ENCODE results near the gene GPR176.

Gene GPR176

DNA sequence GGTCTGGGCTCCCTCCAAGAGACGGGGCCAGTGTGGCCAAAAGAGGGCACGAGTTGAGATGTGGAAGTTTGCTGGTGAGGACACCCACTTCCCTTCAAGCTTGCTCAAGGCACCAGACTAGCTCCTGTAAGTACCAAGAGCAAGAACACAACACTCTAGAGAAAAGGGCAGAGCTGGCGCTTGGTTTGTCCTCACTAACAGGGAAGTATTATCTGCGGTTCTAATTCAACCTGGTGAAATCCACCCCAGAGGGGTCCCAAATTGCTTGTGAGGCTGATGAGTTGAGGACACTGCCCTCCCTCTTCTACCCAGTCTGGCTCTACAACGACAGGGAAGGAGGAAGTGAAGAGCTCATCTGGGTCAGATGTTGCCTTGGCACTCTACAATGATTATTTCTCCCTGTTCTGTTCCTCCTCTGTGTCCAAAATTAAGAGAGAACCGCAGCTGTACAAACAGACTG is 120.5 kb downstream of the GPR176 start:
- no peak for FAIRE-seq

DNA sequence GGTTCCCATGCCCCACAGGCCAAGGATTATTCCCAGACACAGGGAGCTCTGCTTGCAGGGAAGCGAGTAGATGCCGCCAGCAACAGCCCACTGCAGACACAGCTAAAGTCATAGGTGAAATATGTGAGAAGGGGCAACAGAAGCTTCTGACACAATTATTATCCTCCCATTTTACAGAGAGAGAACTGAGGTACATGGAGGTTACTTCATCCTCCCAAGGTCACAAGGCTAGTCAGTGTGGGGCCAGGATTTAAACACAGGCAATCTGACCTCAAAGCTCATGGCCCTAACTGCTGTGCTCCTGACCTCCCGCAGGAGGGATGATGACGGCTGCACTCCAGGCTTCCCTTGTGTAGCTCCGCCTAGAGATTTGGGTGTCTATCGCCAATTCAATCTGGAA is 121.7 kb downstream of the GPR176 start:
- no peak for FAIRE-seq

DNA sequence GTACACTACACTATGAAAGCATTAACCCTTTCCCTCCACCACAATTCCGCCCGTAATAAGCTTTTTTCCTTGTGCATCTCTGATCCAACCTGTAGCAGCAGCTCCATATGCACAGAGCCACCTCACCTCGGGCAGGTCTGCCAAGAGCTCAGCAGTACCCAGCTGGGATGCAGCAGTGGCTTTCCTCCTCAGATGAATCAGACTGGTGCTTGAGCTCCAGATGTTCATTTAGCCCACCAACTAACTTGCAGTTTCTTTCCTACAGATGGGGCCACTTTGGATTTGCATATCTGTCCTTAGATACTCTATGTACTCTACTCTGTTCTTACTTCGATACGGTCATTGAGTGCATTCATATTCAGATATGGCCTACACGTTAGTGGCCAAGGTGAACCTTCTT is 122.7 kb downstream of the GPR176 start:
- no peak for FAIRE-seq

DNA sequence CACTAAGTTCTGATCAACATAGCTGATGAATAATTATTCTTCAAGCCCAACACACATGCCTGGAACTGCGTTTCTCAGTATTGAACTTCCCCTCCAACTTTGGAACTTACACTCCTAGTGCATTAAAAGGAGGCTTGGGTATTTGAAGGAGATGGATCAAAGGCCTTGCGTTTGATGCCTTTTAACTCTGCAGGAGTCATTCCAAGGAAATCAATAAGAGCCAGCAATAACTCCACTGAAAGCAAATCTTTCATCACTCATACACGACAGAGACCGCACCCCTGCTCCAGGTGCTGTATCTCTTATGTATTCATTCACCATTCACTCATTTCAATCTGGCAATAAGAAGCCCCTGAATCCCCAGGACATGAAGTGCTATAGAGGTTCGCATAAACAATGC is 123.5 kb downstream of the GPR176 start:
- FAIRE-seq: no peak

DNA sequence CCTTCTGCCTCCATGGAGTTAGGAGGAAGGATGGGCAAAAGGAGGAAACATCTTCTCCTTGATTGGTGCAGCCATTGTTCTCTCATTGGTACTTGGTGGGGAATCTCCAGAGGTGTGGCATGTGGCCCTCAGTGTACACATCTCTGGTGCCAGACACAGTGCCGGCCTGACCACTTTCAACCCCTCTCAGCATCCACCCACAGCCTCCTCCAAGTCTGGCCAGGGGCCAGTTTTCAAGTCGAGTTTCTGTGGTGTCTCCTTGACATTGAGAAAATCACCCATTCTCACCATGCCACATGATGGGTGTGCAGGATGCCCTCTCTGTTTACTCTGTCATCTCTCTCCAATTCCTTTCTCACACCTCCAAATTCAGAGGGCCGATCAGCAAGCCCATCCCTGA is 124.6 kb downstream of the GPR176 start:
- FAIRE-seq: no peak

DNA sequence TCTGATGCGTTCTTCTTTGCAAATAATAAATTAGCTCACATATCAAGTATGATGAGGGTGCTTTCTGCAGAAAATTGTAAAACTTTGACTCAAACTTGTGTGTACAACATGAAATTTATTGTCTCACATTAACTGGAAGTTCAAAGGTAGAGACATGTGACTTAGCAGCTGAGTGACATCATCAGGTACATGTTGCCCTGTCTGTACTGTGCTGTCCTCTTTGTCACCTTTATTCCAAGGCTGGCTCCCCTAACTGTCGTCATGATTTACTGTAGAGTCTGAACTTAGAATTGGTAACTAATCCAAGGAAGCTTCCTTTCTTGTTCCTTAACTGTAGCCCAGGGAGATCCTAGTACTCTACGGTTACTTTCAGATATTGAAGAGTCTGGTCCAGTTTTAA is 125.1 kb downstream of the GPR176 start:
- FAIRE-seq: no peak

DNA sequence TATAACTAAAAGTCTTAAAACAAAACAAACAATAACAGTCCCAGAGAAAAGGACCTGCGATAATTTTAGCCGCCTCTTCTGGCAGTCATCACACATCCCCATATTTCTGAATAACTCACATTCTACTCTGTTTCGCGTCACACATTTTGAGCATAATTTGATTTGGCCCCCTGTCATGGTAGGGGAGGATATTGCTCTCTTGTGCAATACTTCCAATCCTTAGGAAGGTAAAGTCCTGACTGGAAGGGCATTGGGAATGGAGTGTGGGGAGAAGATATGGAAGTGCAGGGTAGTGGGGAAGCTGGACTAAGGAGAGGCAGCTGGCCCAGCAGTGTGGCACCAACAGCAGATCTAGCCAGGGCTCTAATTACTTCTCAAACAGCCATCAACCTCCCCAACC is 126.1 kb downstream of the GPR176 start:
- FAIRE-seq: no peak

DNA sequence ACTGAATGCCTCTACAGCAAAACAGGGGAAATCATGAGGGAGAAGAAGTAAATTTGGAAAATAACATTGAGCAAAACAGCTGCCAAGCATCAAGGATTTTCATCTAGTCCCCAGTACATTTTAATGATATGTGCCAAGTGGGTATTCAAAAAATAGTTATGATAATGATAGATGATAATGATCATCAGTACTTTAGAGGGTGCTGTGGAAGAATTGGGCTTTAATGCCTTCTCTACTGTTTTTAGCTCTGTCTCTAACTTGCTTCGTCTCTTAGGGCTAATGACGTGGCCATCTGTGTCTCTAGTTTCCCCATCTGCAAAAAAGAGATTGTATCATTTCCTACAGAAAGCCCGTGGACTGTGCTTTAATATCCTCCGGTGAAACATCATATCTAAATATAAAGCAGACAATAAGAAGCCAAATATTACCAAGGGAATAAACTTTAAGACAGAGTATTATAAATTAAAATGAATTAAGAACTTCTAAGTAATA is 127.2 kb downstream of the GPR176 start:
- no peak for FAIRE-seq

DNA sequence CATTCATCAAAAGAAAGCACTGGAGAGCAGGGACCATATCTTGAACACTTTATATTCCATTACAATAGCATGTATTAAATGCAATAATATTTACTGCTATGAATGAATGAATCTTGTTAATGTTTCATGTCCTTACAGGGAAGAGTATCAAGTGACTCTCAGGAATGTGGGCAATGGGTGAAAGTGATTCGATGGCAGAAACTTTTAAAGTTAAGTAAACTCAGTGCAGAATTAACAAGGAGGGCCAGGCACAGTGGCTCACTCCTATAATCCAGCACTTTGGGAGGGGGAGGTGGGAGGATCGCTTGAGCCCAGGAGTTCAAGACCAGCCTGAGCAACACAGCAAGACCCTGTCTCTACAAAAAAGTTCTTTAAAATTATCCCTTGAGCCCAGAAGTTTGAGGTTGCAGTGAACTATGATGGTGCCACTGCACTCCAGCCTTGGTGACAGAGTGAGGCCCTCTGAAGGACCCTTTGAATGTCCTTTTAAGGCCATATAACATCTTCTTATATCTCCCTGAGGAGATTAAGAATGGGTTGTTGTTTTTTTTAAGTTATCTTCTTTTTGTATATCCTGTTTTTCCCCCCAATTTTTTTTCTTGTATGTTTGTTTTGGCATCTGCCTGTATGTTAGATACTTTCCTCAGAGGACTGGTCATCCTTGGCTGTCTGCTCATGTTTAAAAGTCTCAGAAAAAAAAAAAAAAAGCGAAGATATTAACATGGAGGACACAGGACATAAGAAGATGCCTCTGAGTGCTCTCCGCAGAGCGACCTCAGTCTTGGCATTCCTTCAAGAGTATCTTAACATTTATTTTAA is 127.8 kb downstream of the GPR176 start:
- FAIRE-seq: no peak

DNA sequence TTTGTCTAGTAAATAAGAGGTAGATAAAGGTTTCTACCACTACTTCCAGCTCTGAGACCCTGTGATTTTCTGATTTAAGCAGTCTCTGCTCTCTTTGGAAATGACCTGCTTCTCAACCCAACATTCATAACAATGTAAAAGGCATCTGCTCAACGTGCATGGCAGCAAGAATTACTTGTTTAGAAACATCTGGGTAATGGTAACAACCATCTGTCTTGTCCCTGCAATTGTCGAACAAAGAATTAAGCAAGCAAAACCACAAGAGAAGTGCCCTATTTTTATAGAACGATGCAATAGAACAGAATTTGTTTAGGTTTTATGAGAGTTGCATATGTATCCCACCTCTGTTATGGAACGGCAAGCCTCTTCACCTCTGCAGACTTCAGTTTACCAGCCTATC is 130.3 kb downstream of the GPR176 start:
- no peak for FAIRE-seq

DNA sequence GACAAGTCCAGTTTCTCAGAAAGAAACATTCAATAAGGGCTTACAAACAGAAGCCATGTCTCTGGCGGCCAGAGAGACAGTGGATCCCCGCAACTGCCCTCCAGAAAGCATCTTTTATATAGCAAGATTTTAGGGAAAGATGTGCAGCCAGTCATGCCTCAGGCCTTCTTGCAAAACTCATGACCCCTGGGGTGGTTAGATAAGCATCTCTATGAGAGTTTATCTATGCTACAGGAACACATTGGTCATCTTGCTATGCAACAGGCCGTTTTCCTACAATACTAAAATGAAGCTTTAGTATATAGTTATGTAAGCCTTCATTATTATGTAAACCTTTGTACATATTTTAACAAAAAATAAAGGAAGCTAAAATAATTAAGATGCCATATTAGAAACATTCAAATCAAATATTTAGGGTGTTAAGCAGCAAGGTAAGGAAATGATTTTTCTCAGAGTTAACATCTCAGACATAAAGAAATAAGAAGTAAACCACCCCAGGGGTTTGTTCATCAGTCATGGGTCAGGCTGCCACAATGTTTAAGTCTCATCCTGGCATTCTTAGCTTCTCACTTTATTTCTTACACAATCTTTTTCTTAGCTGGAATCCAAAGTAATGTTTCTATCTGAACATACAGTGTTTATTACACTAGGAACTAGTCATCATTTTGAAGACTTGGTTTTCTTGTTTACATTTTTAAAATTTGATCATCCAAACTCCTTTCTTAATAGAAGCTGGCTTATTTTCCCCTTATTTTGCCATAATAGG is 131.1 kb downstream of the GPR176 start:
- FAIRE-seq: no peak

DNA sequence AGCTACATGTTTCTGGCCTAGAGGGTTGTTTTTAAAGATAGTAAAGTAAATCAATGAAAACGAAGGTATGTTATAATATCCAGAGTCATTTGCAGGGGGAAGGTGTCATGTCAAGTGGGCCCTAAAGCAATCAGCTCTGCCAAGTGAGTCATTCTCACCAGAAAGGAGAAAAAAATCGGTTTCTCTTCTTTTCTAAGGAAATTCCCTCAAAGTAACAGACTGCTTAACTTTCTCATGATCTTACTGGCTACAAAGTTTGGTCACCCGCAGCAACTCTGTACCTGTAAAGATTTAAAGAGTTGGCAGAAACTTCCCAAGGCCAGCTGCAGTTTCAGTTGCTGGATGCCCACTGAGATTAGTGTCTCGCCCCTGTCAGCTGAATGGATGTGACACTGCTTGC is 132.0 kb downstream of the GPR176 start:
- FAIRE-seq: no peak

DNA sequence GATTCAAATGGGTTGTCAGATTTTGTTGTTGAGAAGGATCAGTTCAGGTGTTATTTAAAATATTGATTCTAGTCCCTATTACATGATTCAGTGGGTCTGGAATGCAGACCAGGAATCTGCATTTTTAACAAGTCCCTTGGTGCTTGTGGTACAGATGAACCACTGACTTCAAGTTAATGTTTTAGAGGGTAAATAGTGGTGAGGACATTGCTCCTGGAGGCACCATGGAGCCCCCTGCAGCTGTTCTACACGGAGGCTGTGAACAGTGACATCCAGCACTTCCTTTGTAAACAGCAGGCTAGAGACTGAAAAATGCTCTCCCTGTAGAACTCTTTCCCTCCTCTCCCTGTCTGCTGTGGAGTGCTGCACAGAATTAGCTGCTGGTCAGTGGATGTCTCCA is 132.6 kb downstream of the GPR176 start:
- no peak for FAIRE-seq

DNA sequence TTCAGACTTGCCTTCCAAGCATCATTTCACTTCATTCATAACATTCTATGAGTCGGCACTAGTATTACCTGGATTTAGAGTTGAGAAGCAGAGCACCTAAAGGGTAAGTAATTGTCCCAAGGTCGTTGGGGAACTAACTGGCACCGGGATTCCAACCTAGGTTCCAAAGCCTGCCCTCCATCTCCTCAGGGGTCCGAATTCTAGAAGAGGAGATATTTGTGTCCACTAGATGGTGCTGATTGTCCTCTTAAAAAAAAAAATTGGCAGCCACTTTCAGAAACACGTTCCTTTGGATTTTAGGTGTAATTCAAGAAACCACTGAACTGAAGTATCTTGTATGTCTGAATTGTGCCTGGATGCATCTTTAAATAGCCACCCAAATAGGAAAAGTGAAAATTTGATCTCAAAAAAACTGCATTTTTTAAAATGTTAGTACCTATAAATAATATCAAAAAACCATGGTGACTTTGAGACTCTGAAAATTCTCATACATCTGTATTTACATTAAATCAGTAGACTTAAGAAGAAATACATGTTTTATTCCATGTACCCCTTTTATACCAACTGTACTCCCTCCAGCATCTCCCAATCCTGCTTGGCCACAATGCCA is 133.5 kb downstream of the GPR176 start:
- peak; percentile 77 for FAIRE-seq

DNA sequence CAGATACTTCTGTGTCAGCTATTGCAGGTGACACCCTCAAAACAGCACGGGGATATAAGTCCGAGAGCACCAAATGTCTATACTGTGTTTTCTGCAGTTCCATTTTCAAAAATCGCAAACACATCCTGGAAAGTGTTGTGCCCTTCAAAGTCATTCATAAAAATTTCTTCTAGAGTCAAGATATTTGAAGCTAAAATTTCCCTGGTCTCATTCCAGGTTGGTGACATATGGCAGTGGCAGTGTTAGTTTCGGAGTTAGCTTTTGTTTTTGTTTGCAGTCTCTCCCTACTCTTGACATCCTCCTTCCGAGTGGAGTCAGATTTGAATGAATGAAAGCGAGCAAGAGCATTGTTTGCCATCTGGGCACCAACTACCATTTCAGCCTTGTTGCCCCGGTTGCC is 134.2 kb downstream of the GPR176 start:
- FAIRE-seq: no peak

DNA sequence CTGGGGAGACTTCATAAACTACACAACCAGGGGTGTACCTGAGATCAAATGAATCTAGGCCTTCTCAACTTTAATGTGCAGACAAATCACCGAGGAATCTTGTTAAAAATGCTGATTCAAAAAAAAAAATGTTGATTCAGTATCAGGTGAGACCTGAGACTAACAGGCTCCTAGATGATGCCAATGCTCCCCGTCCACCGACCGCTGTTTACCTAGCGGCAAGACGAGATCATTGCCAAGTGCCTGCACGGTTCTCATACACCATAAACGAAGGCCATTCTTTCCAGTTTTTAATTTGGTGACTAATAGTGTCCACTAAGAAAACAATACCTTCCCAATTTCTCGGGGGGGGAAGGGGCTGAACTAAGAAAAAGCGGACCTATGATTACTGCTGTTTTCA is 134.9 kb downstream of the GPR176 start:
- FAIRE-seq: no peak

DNA sequence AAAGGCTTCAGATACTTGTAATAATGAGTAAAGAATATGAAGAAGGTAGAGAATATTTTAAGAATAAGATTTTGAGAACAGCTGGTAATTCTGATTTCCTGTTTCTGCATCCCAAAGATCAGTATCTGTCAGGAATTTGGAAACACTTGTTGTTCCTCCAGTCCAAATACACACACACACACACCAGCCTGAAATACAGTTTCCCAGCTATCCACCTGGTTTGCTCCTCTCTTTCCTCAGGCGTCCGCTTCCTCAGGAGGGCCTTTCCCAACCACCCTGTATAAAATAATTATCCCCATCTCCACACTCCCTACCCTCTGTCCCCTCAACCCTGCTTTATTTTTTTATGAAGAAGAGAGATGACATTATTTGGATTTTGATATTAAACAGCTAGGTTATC is 135.4 kb downstream of the GPR176 start:
- FAIRE-seq: no peak

DNA sequence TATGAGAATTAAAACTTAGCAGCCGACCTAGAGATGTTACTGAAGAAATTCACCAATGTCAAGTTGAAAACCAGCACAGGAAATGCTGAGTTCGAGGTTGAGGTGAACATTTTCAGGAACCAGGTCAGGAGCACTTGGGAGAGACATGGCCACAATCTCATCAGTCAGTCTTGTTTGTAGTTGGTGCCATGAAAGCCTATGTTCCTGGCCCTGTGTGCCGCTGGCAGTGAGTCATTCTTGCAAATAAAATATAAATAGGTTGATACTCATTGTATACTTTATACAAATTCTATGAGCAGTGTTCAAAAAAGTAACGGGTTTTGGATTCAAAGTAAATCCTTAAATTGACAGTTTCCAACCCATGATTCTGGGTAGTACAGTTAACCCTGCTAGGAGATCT is 135.9 kb downstream of the GPR176 start:
- no peak for FAIRE-seq

DNA sequence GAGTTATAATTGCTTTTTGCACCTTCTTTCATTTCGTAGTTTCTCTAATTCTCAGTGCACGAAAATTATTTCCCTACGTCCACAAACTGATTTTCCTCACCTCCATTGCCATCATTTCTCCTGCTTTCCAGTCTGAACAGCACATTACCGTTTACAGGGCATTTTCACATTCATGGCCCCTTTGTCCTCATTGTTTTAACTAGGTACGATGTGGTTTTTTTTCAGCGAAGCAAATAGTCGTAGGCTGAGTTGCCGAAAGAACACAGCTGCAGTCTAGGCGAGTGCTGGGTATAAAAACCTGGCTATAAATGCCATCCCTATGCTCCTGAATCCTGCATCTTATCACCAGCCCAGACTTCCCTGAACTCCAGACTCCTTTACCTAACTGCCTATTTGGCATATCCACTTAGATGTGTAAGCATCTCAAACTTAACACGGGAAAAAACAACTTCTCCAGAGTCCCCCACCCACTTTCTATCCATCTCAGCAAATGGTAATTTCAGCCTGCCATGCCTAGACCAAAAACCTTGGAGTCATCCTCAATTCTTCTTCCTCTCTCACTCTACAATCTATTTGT is 136.7 kb downstream of the GPR176 start:
- no peak for FAIRE-seq

DNA sequence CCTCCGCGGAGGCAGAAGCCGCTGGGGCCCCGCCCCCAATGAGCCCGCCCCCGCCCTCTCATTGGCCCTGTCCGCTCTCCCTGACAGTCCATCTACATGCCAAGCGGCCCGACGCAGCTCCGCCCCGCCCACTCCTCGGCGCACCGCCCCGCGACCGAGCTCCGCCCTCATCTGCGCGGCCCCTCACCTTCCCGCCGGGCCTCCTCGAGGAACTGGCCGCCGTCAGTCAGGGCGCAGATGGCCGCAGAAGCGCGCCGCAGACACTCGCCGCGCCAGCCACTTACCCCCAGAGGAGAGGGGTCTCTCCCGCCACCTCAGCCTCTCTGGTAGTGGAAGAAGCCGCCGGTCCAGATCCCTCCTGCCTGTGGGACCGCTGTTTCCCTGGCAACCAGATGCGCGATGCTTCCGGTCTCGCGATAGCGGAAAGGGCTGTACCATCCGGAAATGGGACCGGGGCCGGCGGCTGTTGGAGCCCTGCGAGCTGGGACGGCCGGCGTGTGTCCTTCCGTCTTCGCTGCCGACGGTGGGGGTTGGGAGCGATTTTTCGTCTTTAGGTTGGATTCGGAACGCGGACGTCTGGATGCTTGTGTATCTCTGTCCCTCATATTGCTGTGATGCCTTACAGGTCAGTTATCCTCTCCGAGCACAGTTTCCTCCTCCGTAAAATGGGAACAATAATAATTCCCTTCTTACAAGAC is 137.5 kb downstream of the GPR176 start, which contains the start of gene FSIP1:
Gene FSIP1 (minus strand): TSS at position 401 of the 698 bp plus-strand sequence. CDS start 6,317 bp downstream, outside the sequence.
- FAIRE-seq: peak; percentile 14

DNA sequence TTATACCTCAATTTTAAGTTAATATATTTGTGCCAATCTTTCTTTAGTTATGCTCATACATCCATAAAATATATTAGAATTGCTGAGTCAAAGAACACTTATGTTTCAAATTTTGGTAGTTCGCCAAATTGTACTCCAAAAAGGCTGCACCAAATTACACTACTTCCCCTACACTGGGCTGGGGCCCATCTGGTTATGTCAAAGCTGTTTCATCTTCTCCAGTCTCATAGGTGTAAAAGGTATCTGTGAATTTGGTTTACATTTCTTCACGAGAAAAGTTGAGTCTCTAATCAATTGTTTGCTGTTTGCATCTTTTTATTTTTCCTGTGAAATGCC is 138.1 kb downstream of the GPR176 start:
- no peak for FAIRE-seq

DNA sequence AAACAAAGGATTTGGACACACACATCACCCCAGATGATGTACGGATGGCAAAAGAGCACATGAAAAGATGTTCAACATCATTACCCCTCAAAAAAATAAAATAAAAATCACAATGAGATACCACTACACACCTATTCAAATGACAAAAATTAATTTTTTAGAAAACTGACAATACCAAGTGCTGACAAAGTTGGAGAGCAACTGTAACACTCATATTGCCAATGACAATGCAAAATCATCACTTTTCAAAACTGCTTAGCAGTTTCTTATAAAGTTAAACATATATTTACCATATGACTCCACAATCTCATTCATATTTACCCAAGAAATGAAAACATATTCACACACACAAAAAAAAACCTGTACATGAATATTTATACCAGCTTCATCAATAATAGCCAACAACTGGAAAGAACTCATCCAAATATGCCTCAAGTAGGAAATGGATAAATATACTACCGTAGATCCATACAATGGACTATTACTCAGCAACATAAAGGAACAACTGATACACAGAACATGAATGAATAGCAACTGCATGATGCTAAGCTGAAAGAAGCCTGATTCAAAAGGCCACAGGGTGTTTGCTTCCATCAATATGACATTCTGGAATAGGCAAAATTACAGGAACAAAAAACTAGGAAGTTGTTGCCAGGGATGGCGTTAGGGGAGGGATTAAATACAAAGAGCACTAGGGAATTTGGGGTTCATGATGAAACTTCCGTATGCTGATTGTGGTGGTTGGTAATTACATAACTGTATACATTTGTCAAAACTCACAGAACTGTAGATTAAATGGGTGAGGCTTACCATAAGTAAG is 138.7 kb downstream of the GPR176 start:
- no peak for FAIRE-seq

Data from A204.1 (cell line).